Loucy (cell line): ENCODE data around the gene GDPD5.

ENCODE experiments used
- H2AFZ ChIP-seq: fragments of 200-600 bp; sonication (generic); 2 replicates; pipeline ENCODE4 v1.6.0; 2016; ENCODE audit warnings: antibody characterized with exemption, mild to moderate bottlenecking, low read length, moderate library complexity
- H3F3A ChIP-seq: fragments of 200-600 bp; 2 replicates; pipeline ENCODE4 v1.6.0; 2016; ENCODE audit warnings: antibody characterized with exemption, low read depth, mild to moderate bottlenecking
- H3K27me3 ChIP-seq: fragments of 200-600 bp; sonication (generic); 2 replicates; pipeline ENCODE4 v1.6.1; 2014; ENCODE audit warnings: low read length, mild to moderate bottlenecking; ENCODE audit not compliant: insufficient read depth, poor library complexity, severe bottlenecking
- H3K36me3 ChIP-seq: fragments of 200-600 bp; sonication (generic); 2 replicates; pipeline ENCODE4 v1.6.1; 2016; ENCODE audit warnings: low read length; ENCODE audit not compliant: insufficient read depth
- H3K4me1 ChIP-seq: fragments of 200-600 bp; sonication (generic); 2 replicates; pipeline ENCODE4 v1.5.1; 2014; ENCODE audit warnings: low read length, mild to moderate bottlenecking; ENCODE audit not compliant: insufficient read depth, poor library complexity, severe bottlenecking
- H3K4me2 ChIP-seq: fragments of 200-600 bp; sonication (generic); 2 replicates; pipeline ENCODE4 v1.6.0; 2014; ENCODE audit warnings: antibody characterized with exemption, low read length, low read depth, mild to moderate bottlenecking; ENCODE audit not compliant: poor library complexity, severe bottlenecking
- H3K4me3 ChIP-seq: fragments of 200-600 bp; sonication (generic); 2 replicates; pipeline ENCODE4 v1.5.1; 2014; ENCODE audit warnings: low read length, mild to moderate bottlenecking, mixed read lengths; ENCODE audit not compliant: poor library complexity, severe bottlenecking
- H3K79me2 ChIP-seq: fragments of 200-600 bp; sonication (generic); 2 replicates; pipeline ENCODE4 v1.6.1; 2014; ENCODE audit warnings: low read length; ENCODE audit not compliant: insufficient read depth
- H3K9ac ChIP-seq: fragments of 200-600 bp; sonication (generic); 2 replicates; pipeline ENCODE4 v1.6.0; 2014; ENCODE audit warnings: mild to moderate bottlenecking, low read depth, low read length, moderate library complexity; ENCODE audit not compliant: poor library complexity, severe bottlenecking
- H3K9me2 ChIP-seq: fragments of 200-600 bp; sonication (generic); replicated peaks from 2 replicates; pipeline ENCODE4 v1.6.1; 2016; ENCODE audit warnings: low read depth, low read length, mixed read lengths
- H3K9me3 ChIP-seq: fragments of 200-600 bp; sonication (generic); 2 replicates; pipeline ENCODE4 v1.6.1; 2014; ENCODE audit warnings: mild to moderate bottlenecking, antibody characterized with exemption, low read length, low read depth; ENCODE audit not compliant: insufficient read depth
- H4K20me1 ChIP-seq: fragments of 200-600 bp; sonication (generic); 2 replicates; pipeline ENCODE4 v1.6.0; 2014; ENCODE audit warnings: antibody characterized with exemption, low read length, mild to moderate bottlenecking; ENCODE audit not compliant: insufficient read depth, poor library complexity, severe bottlenecking
- CTCF ChIP-seq: fragments of 200-600 bp; sonication (generic); conservative IDR thresholded peaks from 2 replicates; pipeline ENCODE4 v1.5.1; 2014; ENCODE audit warnings: mild to moderate bottlenecking, antibody characterized with exemption, low read length
- EZH2phosphoT487 ChIP-seq: fragments of 200-600 bp; IDR thresholded peaks from 2 replicates; pipeline ENCODE4 v1.6.1; 2018; ENCODE audit warnings: antibody characterized with exemption, mild to moderate bottlenecking, moderate library complexity, borderline replicate concordance

GDPD5 gene

GRCh38 chr11:75467311-75467710 lies 58.4 kb downstream of the GDPD5 start:
- no peak overlapping the region for H3K4me3 ChIP-seq
- H3K9me3 ChIP-seq: no peaks in the 10 kb centered on the region
- no peaks in the 10 kb centered on the region for H3K36me3 ChIP-seq
- H3K4me1 ChIP-seq: peaks cover 6% of the 10 kb centered on the region
- no peaks in the 10 kb centered on the region for H3K9me2 ChIP-seq
- H3K27me3 ChIP-seq: no peaks in the 10 kb centered on the region
- H3K4me2 ChIP-seq: no peak overlapping the region
- H3K79me2 ChIP-seq: no peaks in the 10 kb centered on the region
- no peak overlapping the region for H2AFZ ChIP-seq
- TF ChIP-seq CTCF (no peak), EZH2phosphoT487 (no peak)
- H4K20me1 ChIP-seq: no peaks in the 10 kb centered on the region
- H3F3A ChIP-seq: no peaks in the 10 kb centered on the region
- no peak overlapping the region for H3K9ac ChIP-seq

GRCh38 chr11:75465701-75466531 lies 59.8 kb downstream of the GDPD5 start:
- TF ChIP-seq CTCF (no peak), EZH2phosphoT487 (no peak)
- Histone ChIP-seq H3K36me3 (no peaks in the 10 kb centered on the region), H3K4me2 (no peak overlapping the region), H3K4me3 (no peak overlapping the region), H3K27me3 (no peaks in the 10 kb centered on the region), H2AFZ (no peak overlapping the region), H3K9me3 (no peaks in the 10 kb centered on the region), H3K9ac (no peak overlapping the region), H3K79me2 (no peaks in the 10 kb centered on the region), H3K9me2 (no peaks in the 10 kb centered on the region), H3K4me1 (peaks cover 6% of the 10 kb centered on the region), H3F3A (no peaks in the 10 kb centered on the region), H4K20me1 (no peaks in the 10 kb centered on the region)

GRCh38 chr11:75463106-75463774 lies 62.5 kb downstream of the GDPD5 start:
- no peaks in the 10 kb centered on the region for H3K27me3 ChIP-seq
- no peaks in the 10 kb centered on the region for H4K20me1 ChIP-seq
- H3K9me2 ChIP-seq: no peaks in the 10 kb centered on the region
- H3K9me3 ChIP-seq: no peaks in the 10 kb centered on the region
- H3F3A ChIP-seq: no peaks in the 10 kb centered on the region
- no peak overlapping the region for H2AFZ ChIP-seq
- TF ChIP-seq EZH2phosphoT487 (no peak), CTCF (no peak)
- H3K4me3 ChIP-seq: no peak overlapping the region
- H3K36me3 ChIP-seq: no peaks in the 10 kb centered on the region
- H3K4me2 ChIP-seq: no peak overlapping the region
- H3K9ac ChIP-seq: no peak overlapping the region
- no peaks in the 10 kb centered on the region for H3K79me2 ChIP-seq
- H3K4me1 ChIP-seq: peaks cover 5% of the 10 kb centered on the region
